ENCODE results near the gene RUNDC3A. TPM values are rescaled to one million over a fixed set of nuclear protein-coding genes. Genes with fewer than 3 reads are reported as not detected.
A peak's percentile ranks its signal among the peaks of the same experiment; 100 is the strongest.

RUNDC3A gene
- total RNA-seq, 1 experiment from 2014 or later = 3.6 TPM

GRCh38 chr17:44352828-44353671 is 44.6 kb downstream of the RUNDC3A start:
- ATAC-seq = no peak
- H3K36me3 ChIP-seq (ENCODE audit: control insufficient read depth, insufficient read depth, low read length) = no peaks in the 10 kb centered on the region
- in situ Hi-C loops (cut with HindIII; ENCODE audit: low pct_unique_long_range_greater_than_20kb, low sequenced_read_pairs) = no loop called here
- CTCF ChIA-PET = interaction anchor here (0.6 to 0.7 kb wide), 2 partner anchors 181 to 182 kb away, joined by 3 read pairs; no protein-coding TSS in a partner anchor
- peak overlapping the region in 1 of 2 experiments; percentile 34; a peak in 3 of 4 replicates for H3K4me3 ChIP-seq (ENCODE audit: low read depth in 2 of 2, low read length in 2 of 2)
- POLR2A ChIA-PET = interaction anchor here (0.6 kb wide), 1 partner anchor 38 kb away, joined by 18 read pairs; no protein-coding TSS in a partner anchor
- intact Hi-C loops (cut with micrococcal nuclease; ENCODE audit: unreplicated experiment) = no loop called here
- BruUV-seq (replicated peaks) = no TSS peak
- no peak for DNase-seq (ENCODE audit: low read depth, low spot score)
- no peaks in the 10 kb centered on the region for H3K27me3 ChIP-seq (ENCODE audit: control insufficient read depth, insufficient read depth, low read length)
- TF ChIP-seq POLR2AphosphoS5 (IDR thresholded peaks at IDR 0.05; ENCODE audit: low read depth, low read length) (no peak), TCF7L2 (IDR thresholded peaks at IDR 0.05; ENCODE audit: low read depth, low read length) (no peak), REST (IDR thresholded peaks at IDR 0.05; ENCODE audit: insufficient read depth in 1 of 2, low read depth in 2 of 2, low read length in 1 of 2) (no peak), SIN3A (IDR thresholded peaks at IDR 0.05; ENCODE audit: borderline replicate concordance, insufficient read depth, low read depth, low read length) (no peak)
- TF ChIP-seq, protein P1, sequence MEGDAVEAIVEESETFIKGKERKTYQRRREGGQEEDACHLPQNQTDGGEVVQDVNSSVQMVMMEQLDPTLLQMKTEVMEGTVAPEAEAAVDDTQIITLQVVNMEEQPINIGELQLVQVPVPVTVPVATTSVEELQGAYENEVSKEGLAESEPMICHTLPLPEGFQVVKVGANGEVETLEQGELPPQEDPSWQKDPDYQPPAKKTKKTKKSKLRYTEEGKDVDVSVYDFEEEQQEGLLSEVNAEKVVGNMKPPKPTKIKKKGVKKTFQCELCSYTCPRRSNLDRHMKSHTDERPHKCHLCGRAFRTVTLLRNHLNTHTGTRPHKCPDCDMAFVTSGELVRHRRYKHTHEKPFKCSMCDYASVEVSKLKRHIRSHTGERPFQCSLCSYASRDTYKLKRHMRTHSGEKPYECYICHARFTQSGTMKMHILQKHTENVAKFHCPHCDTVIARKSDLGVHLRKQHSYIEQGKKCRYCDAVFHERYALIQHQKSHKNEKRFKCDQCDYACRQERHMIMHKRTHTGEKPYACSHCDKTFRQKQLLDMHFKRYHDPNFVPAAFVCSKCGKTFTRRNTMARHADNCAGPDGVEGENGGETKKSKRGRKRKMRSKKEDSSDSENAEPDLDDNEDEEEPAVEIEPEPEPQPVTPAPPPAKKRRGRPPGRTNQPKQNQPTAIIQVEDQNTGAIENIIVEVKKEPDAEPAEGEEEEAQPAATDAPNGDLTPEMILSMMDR (IDR thresholded peaks at IDR 0.05) = no peak
- no peaks in the 10 kb centered on the region for H3K4me1 ChIP-seq (ENCODE audit: control insufficient read depth, insufficient read depth, low read length)
- no peak overlapping the region for H3K27ac ChIP-seq (ENCODE audit: low read length)
- H3K9me3 ChIP-seq (ENCODE audit: control insufficient read depth, insufficient read depth, low read depth, low read length) = no peaks in the 10 kb centered on the region

- no peak overlapping the region for H3K27ac ChIP-seq (ENCODE audit: low read length)
- intact Hi-C loops (cut with micrococcal nuclease; ENCODE audit: unreplicated experiment) = no loop called here
- no peaks in the 10 kb centered on the region for H3K4me1 ChIP-seq (ENCODE audit: control insufficient read depth, insufficient read depth, low read length)
- POLR2A ChIA-PET = no interaction called here
- in situ Hi-C loops (cut with HindIII; ENCODE audit: low pct_unique_long_range_greater_than_20kb, low sequenced_read_pairs) = no loop called here
- CTCF ChIA-PET = interaction anchor here (0.6 to 0.7 kb wide), 3 partner anchors 73 to 182 kb away, joined by 3 to 6 read pairs (median 3); no protein-coding TSS in a partner anchor
- H3K27me3 ChIP-seq (ENCODE audit: control insufficient read depth, insufficient read depth, low read length) = no peaks in the 10 kb centered on the region
- no peaks in the 10 kb centered on the region for H3K36me3 ChIP-seq (ENCODE audit: control insufficient read depth, insufficient read depth, low read length)
- DNase-seq (ENCODE audit: low read depth, low spot score) (no peak), ATAC-seq (peak; percentile 59)
- no TSS peak for BruUV-seq (replicated peaks)
- peak overlapping the region; percentile 20 to 34; a peak in 2 of 4 replicates for H3K4me3 ChIP-seq (ENCODE audit: low read depth in 2 of 2, low read length in 2 of 2)
- TF ChIP-seq TCF7L2 (IDR thresholded peaks at IDR 0.05; ENCODE audit: low read depth, low read length) (no peak), POLR2AphosphoS5 (IDR thresholded peaks at IDR 0.05; ENCODE audit: low read depth, low read length) (no peak), REST (IDR thresholded peaks at IDR 0.05; ENCODE audit: insufficient read depth in 1 of 2, low read depth in 2 of 2, low read length in 1 of 2) (no peak), SIN3A (IDR thresholded peaks at IDR 0.05; ENCODE audit: borderline replicate concordance, insufficient read depth, low read depth, low read length) (no peak)
- TF ChIP-seq, protein P1 (IDR thresholded peaks at IDR 0.05) = no peak
- H3K9me3 ChIP-seq (ENCODE audit: control insufficient read depth, insufficient read depth, low read depth, low read length) = no peaks in the 10 kb centered on the region
These were observed 45.4 kb downstream of the RUNDC3A start for GRCh38 chr17:44353672-44354331.

Data from Panc1 (cell line).